T-helper 22 cell (primary cell): ENCODE data around the gene MAST4.

ENCODE experiments used
- DNase-seq: peaks from one replicate; pipeline ENCODE4 v3.0.0-alpha.2; 2020; ENCODE audit warnings: low read depth

The MAST4 gene

GRCh38 chr5:66848749-66849641 is 252.8 kb downstream of the MAST4 start:
- DNase-seq, result no peak

GRCh38 chr5:66849803-66850202 is 253.6 kb downstream of the MAST4 start:
- DNase-seq, result no peak

- no peak for DNase-seq
Measured at GRCh38 chr5:66850354-66851075, 254.3 kb downstream of the MAST4 start.

GRCh38 chr5:66851306-66851705 is 255.1 kb downstream of the MAST4 start:
- DNase-seq, result no peak

GRCh38 chr5:66854416-66854815 is 258.2 kb downstream of the MAST4 start:
- no peak for DNase-seq

GRCh38 chr5:66856041-66856805 is 260.0 kb downstream of the MAST4 start:
- DNase-seq, result no peak

GRCh38 chr5:66859526-66859925 is 263.3 kb downstream of the MAST4 start:
- DNase-seq, result no peak

- DNase-seq, result no peak
Measured at GRCh38 chr5:66860199-66860975, 264.2 kb downstream of the MAST4 start.

GRCh38 chr5:66861402-66861801 is 265.2 kb downstream of the MAST4 start:
- no peak for DNase-seq

- no peak for DNase-seq
Measured at GRCh38 chr5:66862020-66862419, 265.8 kb downstream of the MAST4 start.

- no peak for DNase-seq
Measured at GRCh38 chr5:66863243-66864170, 267.3 kb downstream of the MAST4 start.

GRCh38 chr5:66864240-66864884 is 268.2 kb downstream of the MAST4 start:
- DNase-seq, result no peak

- DNase-seq, result no peak
Measured at GRCh38 chr5:66867618-66868322, 271.6 kb downstream of the MAST4 start.

GRCh38 chr5:66869347-66869746 is 273.2 kb downstream of the MAST4 start:
- DNase-seq, result no peak

GRCh38 chr5:66870708-66871107 is 274.5 kb downstream of the MAST4 start:
- no peak for DNase-seq

- no peak for DNase-seq
Measured at GRCh38 chr5:66871651-66872050, 275.5 kb downstream of the MAST4 start.

GRCh38 chr5:66872736-66873331 is 276.6 kb downstream of the MAST4 start:
- no peak for DNase-seq

- DNase-seq, result no peak
Measured at GRCh38 chr5:66874004-66874403, 277.8 kb downstream of the MAST4 start.

GRCh38 chr5:66875315-66875714 is 279.1 kb downstream of the MAST4 start:
- DNase-seq, result no peak
